ENCODE measurements around the gene C1orf232.

C1orf232 gene

GRCh38 chr1:26156285-26157038 lies 12.3 kb downstream of the C1orf232 start:
- no peak for DNase-seq

DNA sequence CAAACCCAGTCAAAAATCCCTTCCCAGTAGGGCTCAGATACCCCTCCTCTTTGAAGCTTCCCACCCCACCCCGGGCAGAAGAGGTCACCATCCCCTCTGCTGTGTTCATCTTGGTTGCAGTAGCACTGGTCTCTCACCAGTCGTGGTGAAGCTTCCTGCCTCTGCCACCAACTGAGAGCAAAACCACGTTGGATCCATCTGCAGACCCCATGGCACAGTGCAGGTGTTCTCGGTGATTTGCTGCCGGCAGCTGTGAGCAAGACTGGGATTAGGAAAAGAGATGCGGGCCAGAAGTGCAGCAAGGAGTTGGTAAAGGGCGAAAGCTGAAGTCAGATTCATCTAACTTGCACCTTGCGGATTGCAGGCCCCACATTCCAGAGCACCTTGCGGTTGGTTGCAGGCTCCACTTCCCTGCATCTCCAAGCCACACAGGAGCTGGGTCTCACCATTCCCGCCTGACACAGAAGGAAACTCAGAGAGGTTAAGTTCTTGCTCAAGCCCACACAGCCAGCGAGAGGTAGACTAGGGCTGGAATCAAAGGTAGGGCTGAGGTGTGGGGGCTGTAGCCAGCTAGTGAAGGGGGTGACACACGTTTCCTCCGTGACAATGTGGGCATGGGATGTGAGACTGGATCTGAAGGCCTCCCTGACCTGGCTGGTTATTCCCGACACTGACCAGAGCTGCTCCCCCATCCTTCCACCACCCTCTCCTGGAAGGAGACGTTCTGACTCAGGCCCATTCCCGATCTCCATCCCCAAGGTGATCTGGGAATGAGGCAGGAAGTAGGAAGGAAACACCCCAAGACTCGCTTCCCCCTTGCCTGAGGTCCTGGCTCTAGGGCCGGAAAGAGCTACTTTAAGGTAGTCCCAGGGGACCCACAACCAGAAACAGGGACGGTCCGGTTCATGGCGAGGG lies 13.1 kb downstream of the C1orf232 start:
- no peak for DNase-seq

DNA sequence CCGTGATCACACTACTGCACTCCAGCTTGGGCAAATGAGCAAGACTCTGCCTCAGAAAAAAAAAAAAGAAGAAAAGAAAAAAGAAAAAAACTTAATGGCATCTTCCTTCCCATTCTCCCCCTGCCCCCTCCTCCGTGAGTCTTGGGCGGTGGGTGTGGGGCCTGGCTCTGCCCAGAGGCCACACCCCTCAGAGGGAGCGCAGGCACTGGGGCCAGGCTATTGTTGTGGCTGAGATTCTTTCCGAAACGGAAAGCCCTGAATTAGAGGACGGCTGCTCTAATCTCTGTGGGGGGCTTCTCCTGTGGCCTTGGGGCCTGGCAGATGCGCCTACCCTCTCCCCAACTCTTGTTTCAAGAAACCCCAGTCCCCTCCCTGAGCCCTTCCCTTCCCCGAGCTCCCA lies 14.0 kb downstream of the C1orf232 start:
- no peak for DNase-seq

GRCh38 chr1:26153966-26154532 lies 14.7 kb downstream of the C1orf232 start:
- no peak for DNase-seq

DNA sequence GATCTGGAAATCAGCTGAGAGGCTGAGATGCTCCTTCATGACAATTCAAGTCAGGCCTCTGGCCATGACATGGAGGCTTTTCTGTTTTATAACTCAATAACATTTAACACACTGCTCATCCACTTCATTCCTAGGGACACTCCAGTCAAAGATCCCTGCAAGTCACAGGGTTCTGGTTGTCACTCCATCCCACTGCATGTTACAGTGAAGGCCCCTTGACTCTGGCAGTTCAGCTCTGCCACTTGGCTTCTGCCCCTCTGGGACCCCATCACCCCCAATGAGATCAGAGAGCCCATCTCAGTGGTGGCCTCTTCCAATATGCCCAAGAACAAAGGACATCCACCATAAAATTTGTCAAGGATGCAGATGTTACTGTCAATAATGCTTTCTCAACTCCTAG lies 19.9 kb downstream of the C1orf232 start:
- DNase-seq = no peak

DNA sequence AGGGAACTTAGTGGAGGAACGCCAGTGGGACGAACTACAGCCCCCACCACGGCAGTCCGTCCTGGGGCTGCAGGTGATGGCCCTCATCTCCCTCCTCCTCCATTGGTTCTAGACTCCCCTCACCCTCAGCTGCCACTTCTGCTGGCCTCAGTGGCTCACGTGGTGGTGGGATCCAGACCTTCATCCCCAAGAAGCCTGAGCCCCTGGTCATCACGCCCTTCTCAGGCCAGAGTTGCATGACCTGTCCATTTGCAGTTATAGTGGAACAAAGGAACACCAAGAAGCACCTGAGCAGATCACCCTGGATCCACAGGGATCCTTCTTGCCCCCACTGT lies 22.8 kb downstream of the C1orf232 start:
- DNase-seq = no peak

DNA sequence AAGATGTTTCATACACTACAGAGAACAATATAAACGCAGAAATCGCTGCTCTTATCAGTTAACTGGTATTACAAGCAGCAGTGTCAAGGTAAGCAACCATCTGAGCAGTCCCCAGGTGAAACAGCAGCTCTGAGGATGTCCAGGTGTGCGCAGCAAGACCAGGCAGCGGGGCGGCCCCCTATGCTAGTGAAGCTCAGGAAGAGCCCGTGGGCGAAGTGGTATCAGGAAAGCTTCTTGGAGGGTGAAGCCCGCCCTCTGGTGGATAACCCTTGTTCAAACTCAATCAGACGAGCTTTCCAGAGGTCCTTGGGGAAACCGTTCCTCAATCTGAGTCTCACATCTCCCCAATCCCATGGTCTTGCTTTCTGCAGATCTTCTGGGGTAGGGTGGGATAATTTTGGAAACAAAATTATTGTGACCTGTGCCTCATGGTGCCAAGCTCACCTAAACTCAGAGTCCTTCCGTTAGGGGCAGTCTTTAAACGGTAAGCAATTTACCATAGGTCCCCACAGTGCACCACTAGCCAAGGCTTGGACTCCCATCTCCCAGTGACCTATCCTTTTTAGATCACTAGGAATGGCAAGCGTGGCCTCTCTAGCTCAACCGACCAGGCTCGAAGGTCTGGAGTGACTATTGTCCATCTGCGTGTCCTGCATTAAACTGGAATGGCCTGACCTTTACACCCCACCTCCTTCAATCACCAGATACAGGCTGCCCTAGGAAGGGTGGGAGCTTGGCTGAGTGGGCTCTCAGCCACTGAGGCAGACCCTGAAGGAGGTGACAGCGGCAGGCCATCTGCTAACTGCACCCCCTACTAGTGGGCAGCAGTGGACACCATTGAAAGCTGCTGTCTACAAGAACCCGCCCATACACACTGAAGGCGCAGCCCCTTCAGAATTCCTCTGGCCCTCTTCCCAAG lies 23.5 kb downstream of the C1orf232 start:
- peak; percentile 83 for DNase-seq

GRCh38 chr1:26142159-26142558 lies 26.6 kb downstream of the C1orf232 start:
- DNase-seq = no peak

GRCh38 chr1:26138974-26139558 lies 29.7 kb downstream of the C1orf232 start:
- no peak for DNase-seq

GRCh38 chr1:26134466-26134865 lies 34.3 kb downstream of the C1orf232 start:
- no peak for DNase-seq

DNA sequence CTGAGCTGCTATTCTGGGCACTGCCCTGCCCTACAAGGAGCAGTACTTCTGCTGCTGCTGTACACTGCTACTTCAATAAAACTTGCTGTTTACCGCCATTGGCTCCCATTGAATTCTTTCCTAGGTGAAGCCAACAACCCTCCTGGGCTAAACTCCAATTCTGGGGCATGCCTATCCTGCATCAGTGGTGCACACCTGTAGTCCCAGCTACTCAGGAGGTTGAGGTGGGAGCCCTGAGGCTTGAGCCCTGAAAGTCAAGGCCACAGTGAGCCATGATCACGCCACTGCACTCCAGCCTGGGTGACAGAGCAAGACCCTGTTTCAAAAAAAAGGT lies 36.0 kb downstream of the C1orf232 start:
- DNase-seq = no peak

- no peak for DNase-seq
Measured at GRCh38 chr1:26132128-26132833, 36.5 kb downstream of the C1orf232 start.

DNA sequence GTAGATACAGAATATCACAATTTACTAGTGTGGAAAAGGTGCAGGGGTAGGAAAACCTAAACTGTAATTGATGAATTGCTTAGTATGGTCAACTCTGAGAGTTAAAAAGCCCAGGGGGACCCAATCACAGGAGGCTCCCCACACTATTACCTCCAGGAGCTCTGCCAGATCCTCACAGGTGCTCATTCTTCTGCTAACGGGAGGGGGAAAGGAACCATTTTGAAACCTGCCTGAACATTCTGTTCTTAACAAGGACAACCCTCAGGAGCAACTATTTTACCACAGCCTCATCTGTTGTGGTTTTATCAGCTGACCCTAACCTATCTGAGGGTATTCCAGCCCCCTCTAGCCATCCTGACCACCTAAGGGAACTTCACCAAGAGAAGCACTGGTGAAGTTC lies 38.1 kb downstream of the C1orf232 start:
- no peak for DNase-seq

- DNase-seq = no peak
Measured at GRCh38 chr1:26129778-26130177, 39.0 kb downstream of the C1orf232 start.

DNA sequence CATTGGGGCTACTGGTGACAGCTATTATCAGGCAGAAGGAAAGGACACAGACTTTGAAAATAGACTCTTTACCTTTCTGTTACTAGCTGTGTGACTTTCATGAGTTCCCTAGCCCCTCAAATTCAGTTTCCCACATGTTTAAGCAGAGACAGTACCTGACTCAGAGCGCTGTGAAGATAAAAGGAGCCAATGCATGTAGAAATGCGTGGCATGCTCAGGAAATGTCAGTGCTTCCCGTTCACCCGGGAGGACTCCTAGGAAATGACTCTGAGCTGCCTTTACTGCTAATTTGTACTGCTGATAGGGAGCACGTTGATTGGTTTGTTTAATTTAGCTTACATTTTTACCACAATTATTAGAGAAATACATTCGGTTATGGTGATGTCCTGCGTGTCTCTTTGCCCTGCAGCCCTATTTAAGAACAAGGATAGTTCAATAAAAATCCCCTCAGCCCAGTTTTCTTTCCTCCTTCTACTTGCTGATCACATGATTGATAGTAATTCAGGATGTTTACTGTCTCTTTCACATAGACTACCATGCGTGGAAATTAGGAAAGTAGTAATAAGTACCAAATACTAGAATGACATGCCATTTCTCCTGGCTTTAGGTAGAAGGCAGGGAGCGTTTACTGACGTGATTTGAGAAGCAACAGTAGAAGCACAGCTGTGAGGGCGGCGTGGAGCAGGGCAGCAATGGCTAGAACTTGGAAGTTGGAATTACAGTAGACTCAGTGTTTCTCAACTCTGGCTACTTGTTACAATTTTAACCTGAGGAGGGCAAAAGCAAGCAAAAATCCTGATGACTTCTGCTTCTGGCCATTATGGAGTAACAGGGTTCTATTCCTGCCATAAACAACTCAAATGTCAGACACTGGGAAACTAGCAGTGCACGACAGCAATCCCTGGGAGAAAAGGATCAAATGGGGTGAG lies 41.3 kb downstream of the C1orf232 start:
- peak; percentile 9 for DNase-seq

DNA sequence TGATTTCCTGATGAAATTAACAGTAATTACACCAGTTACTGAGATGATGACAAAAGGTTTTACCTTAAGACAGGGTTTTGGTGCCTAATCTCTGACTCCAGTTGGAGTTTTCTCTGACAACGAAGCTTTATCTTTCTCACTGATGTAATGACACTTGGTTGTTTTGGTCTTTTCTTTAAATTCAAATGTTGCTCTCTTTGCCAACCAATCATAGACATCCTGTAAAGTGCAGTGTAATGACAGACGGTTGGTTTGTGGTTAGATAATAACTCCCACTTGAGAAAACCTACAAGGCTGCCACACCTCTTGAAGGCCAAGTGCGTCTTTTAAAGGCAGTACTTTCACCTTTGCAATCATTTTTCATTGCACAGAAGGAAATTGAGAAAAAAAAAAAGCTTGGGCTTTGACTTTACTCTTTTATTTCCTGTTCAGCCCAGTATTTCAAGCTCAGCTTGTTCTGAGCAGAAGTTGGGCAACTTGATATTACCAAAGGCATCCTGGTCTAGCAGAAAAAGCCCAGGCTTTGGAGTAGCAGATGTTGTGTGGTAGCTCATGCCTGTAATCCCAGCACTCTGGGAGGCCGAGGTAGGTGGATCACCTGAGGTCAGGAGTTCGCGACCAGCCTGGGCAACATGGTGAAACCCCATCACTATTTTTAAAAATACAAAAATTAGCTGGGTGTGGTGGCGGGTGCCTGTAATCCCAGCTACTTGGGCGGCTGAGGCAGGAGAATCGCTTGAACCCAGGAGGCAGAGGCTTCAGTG lies 42.3 kb downstream of the C1orf232 start:
- DNase-seq = peak; percentile 36

DNA sequence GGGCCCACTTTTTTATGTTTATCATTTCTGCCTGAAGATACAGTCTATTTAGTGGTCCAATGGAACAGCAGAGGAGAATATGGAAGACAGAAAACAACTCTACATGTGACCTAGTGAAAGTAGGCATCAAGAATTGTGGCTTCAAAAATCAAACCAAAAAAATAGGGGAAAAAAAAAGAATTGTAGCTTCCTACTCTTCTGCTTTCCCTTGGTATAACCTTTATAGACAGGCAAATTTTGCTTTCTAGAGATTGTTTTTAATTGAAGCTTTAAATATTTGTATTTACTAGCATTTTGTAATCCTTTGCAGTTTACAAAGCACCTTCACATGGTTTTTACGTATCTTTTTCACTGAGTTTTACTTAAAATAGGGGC lies 42.8 kb downstream of the C1orf232 start:
- no peak for DNase-seq

DNA sequence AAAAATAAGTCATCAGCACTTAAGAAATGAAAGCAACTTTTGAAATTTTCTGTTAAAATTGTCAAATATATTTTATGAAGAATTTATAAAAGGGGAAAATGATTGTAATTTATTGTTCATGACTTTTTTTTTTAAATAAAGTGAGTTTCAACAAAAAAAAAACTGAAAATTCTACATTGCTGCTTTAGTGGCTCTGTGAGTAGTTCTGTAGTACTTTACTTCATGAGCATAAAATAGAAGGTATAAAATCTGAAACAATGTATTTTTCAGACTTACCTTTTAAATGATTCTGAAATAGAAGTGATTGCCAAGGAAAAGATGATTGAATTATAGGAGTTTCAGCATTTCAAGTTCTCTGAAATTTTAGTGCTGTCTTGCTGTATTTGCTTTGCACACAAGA lies 43.4 kb downstream of the C1orf232 start:
- DNase-seq = no peak

DNA sequence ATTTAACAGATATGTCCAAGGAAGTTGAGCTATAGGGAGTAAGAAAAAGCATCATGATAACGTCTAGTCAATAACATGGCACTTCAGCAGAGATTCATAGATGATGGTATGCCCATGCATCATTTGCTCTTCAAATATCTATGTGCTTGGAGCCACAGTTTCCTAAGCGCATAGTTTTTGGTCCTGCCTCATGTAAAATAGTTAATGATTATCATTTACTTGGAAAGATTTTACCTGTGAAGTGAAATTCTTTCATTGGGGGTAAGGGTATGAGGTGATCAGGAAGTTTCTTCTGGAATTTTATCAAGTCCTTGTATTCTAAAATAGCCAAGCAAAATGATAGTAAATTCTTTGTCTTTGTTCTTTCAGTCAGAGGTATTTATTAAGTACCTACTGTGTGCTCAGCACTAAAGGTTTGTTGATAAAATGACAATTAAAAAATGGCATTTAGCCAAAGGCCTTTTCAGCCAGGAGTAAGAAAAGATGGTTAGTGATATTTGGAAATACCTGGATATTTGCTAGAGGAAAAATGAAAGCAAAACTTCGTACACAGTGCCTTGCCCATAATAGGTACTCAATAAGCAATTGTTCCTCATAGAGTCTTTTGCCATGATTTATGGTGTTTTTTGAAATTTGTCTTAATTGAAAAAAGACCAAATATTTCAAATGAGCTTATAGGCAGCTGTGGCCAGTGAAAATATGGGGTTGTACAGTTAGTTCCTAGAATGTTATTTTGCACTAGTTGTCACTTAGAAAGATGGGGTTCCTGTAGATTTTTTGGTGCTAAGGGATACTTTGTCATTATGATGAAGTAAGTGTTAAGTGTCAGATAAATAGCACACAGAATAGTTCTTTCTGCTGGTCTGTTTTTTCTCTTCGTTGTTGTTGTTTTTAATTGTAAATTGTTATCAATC lies 44.1 kb downstream of the C1orf232 start:
- no peak for DNase-seq
